Heart left ventricle (tissue), 13 donors: ENCODE data around the gene RPL32.

Source experiments
- POLR2A ChIP-seq, 2 donors: fragments of 450-650 bp; IDR thresholded peaks; one replicate each; pipeline ENCODE4 v1.6.1; 2017; ENCODE audit warnings: antibody characterized with exemption in 2 of 2, mild to moderate bottlenecking in 2 of 2, moderate library complexity in 2 of 2
- TF ChIP-seq, protein P1 (sequence below), 12 donors: fragments of 200-600 bp; sonication (generic) in 4 of 12; IDR thresholded peaks; one replicate each; pipeline versions ENCODE4 v1.5.0 to v1.8.0; 2018 to 2022; ENCODE audit warnings: antibody characterized with exemption in 12 of 12, mild to moderate bottlenecking in 5 of 12
- donor health status: ischemic (EF 13 %, LVEDD 7.1; RV severe dilation, severe dysfunction).
- donor health status: DM: no; HTN: yes; CAD: no.
- donor health status: DM: no; HTN: no; CAD: no.
- donor health status: ischemic (EF 25% LVEDD 6.9; RV normal size, moderate dysfunction).
- donor health status: ischemic (EF 25% LVEDD 5.7; RV mildly dilated, moderate dysfunction).
- donor health status: ischemic (EF 35%, LVEDD 5.7; RV mildly dilated, moderate dysfunction).
- donor health status: nonischemic (EF 11% LVEDD 7.7; RV severe dilation, severe dysfunction).
- donor health status: DM: yes; HTN: yes; CAD: no.
- donor health status: PGD.
- donor health status: ischemic (EF 29% LVEDD 5.4; RV normal size, mild dysfunction).
- donor health status: nonischemic (EF 23%, LVEDD 6.1; RV moderate dilation, normal function).

DNA sequence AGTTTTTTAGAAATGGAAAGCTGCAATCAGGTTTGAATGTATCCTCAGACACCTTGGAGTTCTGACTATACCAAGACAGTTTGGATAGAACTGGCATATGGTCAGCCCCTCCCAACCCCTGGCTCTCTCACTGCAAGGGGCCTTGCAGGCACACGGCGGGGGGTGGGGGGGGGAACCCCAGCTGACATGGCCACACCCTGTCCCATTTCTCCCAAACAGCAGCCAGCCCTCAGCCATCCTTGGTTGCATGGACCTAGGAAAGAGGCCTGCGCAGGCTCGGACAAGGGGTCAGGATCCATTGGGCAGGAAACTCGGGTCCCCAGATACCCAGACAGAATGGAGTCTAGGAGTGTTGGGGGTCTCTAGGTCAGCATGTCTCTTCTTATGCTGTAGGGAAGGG lies 30.4 kb downstream of the RPL32 start:
- TF ChIP-seq, protein P1, sequence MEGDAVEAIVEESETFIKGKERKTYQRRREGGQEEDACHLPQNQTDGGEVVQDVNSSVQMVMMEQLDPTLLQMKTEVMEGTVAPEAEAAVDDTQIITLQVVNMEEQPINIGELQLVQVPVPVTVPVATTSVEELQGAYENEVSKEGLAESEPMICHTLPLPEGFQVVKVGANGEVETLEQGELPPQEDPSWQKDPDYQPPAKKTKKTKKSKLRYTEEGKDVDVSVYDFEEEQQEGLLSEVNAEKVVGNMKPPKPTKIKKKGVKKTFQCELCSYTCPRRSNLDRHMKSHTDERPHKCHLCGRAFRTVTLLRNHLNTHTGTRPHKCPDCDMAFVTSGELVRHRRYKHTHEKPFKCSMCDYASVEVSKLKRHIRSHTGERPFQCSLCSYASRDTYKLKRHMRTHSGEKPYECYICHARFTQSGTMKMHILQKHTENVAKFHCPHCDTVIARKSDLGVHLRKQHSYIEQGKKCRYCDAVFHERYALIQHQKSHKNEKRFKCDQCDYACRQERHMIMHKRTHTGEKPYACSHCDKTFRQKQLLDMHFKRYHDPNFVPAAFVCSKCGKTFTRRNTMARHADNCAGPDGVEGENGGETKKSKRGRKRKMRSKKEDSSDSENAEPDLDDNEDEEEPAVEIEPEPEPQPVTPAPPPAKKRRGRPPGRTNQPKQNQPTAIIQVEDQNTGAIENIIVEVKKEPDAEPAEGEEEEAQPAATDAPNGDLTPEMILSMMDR (IDR thresholded peaks at IDR 0.05): no peak
- no peak for TF ChIP-seq POLR2A (IDR thresholded peaks at IDR 0.05)
